Measurements from ENCODE around the gene PRKG1. TPM values are rescaled to one million over a fixed set of nuclear protein-coding genes. Genes with fewer than 3 reads are reported as not detected.

Gene PRKG1
- total RNA-seq, 1 experiment from 2014 or later = 16.5 TPM

DNA sequence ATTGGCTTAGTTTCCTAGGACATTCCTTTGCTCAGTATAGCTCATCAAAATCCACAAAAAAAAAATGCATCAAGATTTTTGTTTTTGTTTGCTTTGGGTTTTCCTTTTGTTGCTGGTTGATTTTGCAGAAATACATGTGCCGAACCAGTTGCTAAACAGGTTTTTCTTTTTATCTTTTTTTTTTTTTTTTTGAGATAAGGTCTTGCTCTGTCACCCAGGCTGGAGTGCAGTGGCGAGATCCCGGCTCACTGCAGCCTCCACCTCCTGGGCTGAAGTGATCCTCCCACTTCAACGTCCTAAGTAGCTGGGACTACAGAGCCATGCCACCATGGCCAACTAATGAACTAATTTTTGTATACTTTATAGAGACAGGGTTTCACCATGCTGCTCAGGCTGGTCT, 616.8 kb downstream of the PRKG1 start:
- ChIA-PET POLR2A (interaction anchor here (0.6 to 0.7 kb wide), 3 partner anchors 10 to 550 kb away, joined by 3 to 5 read pairs (median 5); no protein-coding TSS in a partner anchor), CTCF (no interaction called here)
- DNase-seq (ENCODE audit: low spot score) (no peak), ATAC-seq (no peak)
- Mint-ChIP-seq H3K27ac (no peak overlapping the region), H3K4me1 (peaks cover 8% of the 10 kb centered on the region), H3K27me3 (ENCODE audit: low read depth) (no peaks in the 10 kb centered on the region), H3K9me3 (peaks cover 20% of the 10 kb centered on the region), H3K36me3 (peaks cover 8% of the 10 kb centered on the region), H3K4me3 (no peak overlapping the region)
- TF ChIP-seq, protein P1, sequence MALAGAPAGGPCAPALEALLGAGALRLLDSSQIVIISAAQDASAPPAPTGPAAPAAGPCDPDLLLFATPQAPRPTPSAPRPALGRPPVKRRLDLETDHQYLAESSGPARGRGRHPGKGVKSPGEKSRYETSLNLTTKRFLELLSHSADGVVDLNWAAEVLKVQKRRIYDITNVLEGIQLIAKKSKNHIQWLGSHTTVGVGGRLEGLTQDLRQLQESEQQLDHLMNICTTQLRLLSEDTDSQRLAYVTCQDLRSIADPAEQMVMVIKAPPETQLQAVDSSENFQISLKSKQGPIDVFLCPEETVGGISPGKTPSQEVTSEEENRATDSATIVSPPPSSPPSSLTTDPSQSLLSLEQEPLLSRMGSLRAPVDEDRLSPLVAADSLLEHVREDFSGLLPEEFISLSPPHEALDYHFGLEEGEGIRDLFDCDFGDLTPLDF (CRISPR knock-in tag; IDR thresholded peaks at IDR 0.05) = no peak
- TF ChIP-seq ZNF396 (CRISPR knock-in tag; IDR thresholded peaks at IDR 0.05; ENCODE audit: borderline replicate concordance) (no peak), MXD4 (CRISPR knock-in tag; IDR thresholded peaks at IDR 0.05; ENCODE audit: borderline replicate concordance) (no peak), FOXK1 (CRISPR knock-in tag; IDR thresholded peaks at IDR 0.05) (no peak), NR1H2 (CRISPR knock-in tag; IDR thresholded peaks at IDR 0.05) (no peak), HMGA2 (CRISPR knock-in tag; IDR thresholded peaks at IDR 0.05) (no peak), RORB (CRISPR knock-in tag; IDR thresholded peaks at IDR 0.05) (no peak), ZNF317 (CRISPR knock-in tag; IDR thresholded peaks at IDR 0.05; ENCODE audit: borderline replicate concordance, low read depth) (no peak), PRRX2 (CRISPR knock-in tag; IDR thresholded peaks at IDR 0.05) (no peak), OVOL2 (CRISPR knock-in tag; IDR thresholded peaks at IDR 0.05; ENCODE audit: borderline replicate concordance) (no peak), NFE2L1 (CRISPR knock-in tag; IDR thresholded peaks at IDR 0.05) (no peak), GTF2I (CRISPR knock-in tag; conservative IDR thresholded peaks at IDR 0.05) (no peak), TCF7 (CRISPR knock-in tag; IDR thresholded peaks at IDR 0.05; ENCODE audit: low read depth) (no peak), MYBL2 (CRISPR knock-in tag; IDR thresholded peaks at IDR 0.05) (no peak), CREM (CRISPR knock-in tag; IDR thresholded peaks at IDR 0.05) (no peak), ESRRA (CRISPR knock-in tag; IDR thresholded peaks at IDR 0.05; ENCODE audit: borderline replicate concordance) (no peak)
- TF ChIP-seq, protein P2, sequence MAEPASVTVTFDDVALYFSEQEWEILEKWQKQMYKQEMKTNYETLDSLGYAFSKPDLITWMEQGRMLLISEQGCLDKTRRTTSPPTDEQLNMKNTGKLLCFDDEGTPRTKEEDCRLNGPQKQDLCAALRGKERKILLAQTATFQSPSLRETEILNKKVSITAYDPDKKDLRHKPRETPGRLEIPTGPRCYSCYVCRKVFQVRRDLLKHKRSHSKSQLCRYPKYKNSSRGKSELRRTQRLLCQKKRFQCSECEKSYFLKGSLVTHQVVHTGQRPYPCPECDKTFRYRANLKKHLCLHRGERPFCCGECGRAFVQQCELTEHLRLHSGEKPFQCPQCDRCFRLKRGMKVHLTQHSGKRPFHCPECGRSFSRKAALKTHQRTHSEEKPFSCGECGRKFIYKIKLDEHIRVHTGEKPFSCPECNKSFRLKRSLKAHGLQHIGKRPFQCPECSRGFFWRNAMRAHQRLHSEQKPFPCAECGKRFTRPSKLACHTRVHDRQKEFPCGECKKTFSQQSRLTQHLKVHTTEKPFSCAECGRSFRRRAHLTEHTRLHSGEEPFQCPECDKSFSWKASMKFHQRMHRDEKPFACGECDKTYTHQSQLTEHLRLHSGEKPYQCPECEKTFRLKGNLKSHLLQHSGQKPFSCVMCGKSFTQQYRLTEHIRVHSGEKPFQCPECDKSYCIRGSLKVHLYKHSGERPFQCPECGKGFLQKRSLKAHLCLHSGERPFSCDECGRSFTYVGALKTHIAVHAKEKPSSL (CRISPR knock-in tag; conservative IDR thresholded peaks at IDR 0.05) = no peak
- TF ChIP-seq, protein P3, sequence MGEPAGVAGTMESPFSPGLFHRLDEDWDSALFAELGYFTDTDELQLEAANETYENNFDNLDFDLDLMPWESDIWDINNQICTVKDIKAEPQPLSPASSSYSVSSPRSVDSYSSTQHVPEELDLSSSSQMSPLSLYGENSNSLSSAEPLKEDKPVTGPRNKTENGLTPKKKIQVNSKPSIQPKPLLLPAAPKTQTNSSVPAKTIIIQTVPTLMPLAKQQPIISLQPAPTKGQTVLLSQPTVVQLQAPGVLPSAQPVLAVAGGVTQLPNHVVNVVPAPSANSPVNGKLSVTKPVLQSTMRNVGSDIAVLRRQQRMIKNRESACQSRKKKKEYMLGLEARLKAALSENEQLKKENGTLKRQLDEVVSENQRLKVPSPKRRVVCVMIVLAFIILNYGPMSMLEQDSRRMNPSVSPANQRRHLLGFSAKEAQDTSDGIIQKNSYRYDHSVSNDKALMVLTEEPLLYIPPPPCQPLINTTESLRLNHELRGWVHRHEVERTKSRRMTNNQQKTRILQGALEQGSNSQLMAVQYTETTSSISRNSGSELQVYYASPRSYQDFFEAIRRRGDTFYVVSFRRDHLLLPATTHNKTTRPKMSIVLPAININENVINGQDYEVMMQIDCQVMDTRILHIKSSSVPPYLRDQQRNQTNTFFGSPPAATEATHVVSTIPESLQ (CRISPR knock-in tag; IDR thresholded peaks at IDR 0.05) = no peak
- TF ChIP-seq, protein P4, sequence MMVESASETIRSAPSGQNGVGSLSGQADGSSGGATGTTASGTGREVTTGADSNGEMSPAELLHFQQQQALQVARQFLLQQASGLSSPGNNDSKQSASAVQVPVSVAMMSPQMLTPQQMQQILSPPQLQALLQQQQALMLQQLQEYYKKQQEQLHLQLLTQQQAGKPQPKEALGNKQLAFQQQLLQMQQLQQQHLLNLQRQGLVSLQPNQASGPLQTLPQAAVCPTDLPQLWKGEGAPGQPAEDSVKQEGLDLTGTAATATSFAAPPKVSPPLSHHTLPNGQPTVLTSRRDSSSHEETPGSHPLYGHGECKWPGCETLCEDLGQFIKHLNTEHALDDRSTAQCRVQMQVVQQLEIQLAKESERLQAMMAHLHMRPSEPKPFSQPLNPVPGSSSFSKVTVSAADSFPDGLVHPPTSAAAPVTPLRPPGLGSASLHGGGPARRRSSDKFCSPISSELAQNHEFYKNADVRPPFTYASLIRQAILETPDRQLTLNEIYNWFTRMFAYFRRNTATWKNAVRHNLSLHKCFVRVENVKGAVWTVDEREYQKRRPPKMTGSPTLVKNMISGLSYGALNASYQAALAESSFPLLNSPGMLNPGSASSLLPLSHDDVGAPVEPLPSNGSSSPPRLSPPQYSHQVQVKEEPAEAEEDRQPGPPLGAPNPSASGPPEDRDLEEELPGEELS (CRISPR knock-in tag; IDR thresholded peaks at IDR 0.05) = no peak
- TF ChIP-seq, protein P5, sequence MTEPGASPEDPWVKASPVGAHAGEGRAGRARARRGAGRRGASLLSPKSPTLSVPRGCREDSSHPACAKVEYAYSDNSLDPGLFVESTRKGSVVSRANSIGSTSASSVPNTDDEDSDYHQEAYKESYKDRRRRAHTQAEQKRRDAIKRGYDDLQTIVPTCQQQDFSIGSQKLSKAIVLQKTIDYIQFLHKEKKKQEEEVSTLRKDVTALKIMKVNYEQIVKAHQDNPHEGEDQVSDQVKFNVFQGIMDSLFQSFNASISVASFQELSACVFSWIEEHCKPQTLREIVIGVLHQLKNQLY (CRISPR knock-in tag; IDR thresholded peaks at IDR 0.05) = no peak

All from WTC11 (cell line).